Transverse colon (tissue), 4 donors: Measurements from ENCODE around the gene APMAP. TPM values are rescaled to one million over a fixed set of nuclear protein-coding genes. Genes with fewer than 3 reads are reported as not detected.

Experiments used
- DNase-seq: peaks from one replicate; pipeline ENCODE4 v3.0.0-alpha.2; 2019
- H3K27ac ChIP-seq, 4 donors: fragments of 200-600 bp; sonication (generic); 2 replicates each; pipeline ENCODE4 v1.5.1; 2016 to 2018; ENCODE audit warnings: inconsistent platforms in 4 of 4
- H3K27me3 ChIP-seq: fragments of 200-600 bp; sonication (generic); 2 replicates; pipeline ENCODE4 v1.5.1; 2017; ENCODE audit warnings: inconsistent platforms
- H3K36me3 ChIP-seq, 4 donors: fragments of 200-600 bp; sonication (generic); 2 replicates each; pipeline ENCODE4 v1.5.1; 2017 to 2019; ENCODE audit warnings: inconsistent platforms in 4 of 4
- H3K4me1 ChIP-seq, 4 donors: fragments of 200-600 bp; sonication (generic); 2 replicates each; pipeline ENCODE4 v1.5.1; 2017 to 2020; ENCODE audit warnings: inconsistent platforms in 4 of 4
- H3K4me3 ChIP-seq, 4 donors: fragments of 200-600 bp; sonication (generic); 1 replicate in 1 of 4; 2 replicates in 3 of 4; pipeline versions ENCODE4 v1.5.1 to v1.6.1; 2017 to 2019; ENCODE audit warnings: inconsistent platforms in 4 of 4
- H3K9me3 ChIP-seq, 2 donors: fragments of 200-600 bp; sonication (generic); 2 replicates each; pipeline ENCODE4 v1.5.1; 2017 to 2019; ENCODE audit warnings: inconsistent platforms in 2 of 2
- EP300 ChIP-seq: sonication (generic); formaldehyde crosslinking; IDR thresholded peaks from one replicate; pipeline ENCODE4 v1.6.1; 2017; ENCODE audit warnings: antibody characterized with exemption, low read depth
- POLR2A ChIP-seq: fragments of 450-650 bp; IDR thresholded peaks from one replicate; pipeline ENCODE4 v1.6.1; 2016; ENCODE audit warnings: antibody characterized with exemption, mild to moderate bottlenecking, moderate library complexity
- POLR2AphosphoS5 ChIP-seq, 3 donors: sonication (generic); formaldehyde crosslinking; IDR thresholded peaks; one replicate each; pipeline ENCODE4 v1.6.1; 2016; ENCODE audit warnings: antibody characterized with exemption in 3 of 3
- WGBS, 2 donors: methylation state at CpG; one replicate each; pipeline ENCODE4 v1.1.5; 2018; ENCODE audit warnings: low coverage in 1 of 2; 5-methylcytosine and 5-hydroxymethylcytosine counted together
- in situ Hi-C, 4 donors: fragments of 200-750 bp; cut with MboI; loops; one replicate each; pipeline versions ENCODE4 v1.15.0 to v1.15.1; 2017; ENCODE audit warnings: low sequenced_read_pairs in 3 of 4, low pct_ligation_motif_present in 1 of 4, low pct_unique_long_range_greater_than_20kb in 1 of 4
- intact Hi-C: fragments of 100-400 bp; cut with DNase I; formaldehyde crosslinking; loops from one replicate; pipeline ENCODE4 v1.15.1; 2023; ENCODE audit warnings: low total_unique reads
- total RNA-seq, 4 donors: library from RNA; depleted of rRNA; stranded (reverse); fragments of >200 nt; gene quantifications; one replicate each; pipeline ENCODE4 v1.1.0, GENCODE V29; 2016
- TF ChIP-seq, protein P1 (sequence below), 5 experiments: fragments of 200-600 bp in 3 of 5; fragments of 450-650 bp in 2 of 5; sonication (generic) in 3 of 5; IDR thresholded peaks; 1 replicate in 2 of 5; 2 replicates in 3 of 5; pipeline ENCODE4 v1.5.1; 2016 to 2017; ENCODE audit warnings: antibody characterized with exemption in 5 of 5, inconsistent platforms in 3 of 5, mild to moderate bottlenecking in 2 of 5, moderate library complexity in 1 of 5

The APMAP gene
- total RNA-seq, 4 donors from 2014 or later: 14.9 to 88.6 (median 50.2) TPM

GRCh38 chr20:24963672-24964505, 28.7 kb downstream of the APMAP start:
- Histone ChIP-seq H3K4me3 (no peak overlapping the region), H3K27ac (no peak overlapping the region), H3K4me1 (no peaks in the 10 kb centered on the region), H3K9me3 (no peaks in the 10 kb centered on the region), H3K36me3 (peaks cover 0 to 26% (median 12%) of the 10 kb centered on the region in 4 donors), H3K27me3 (no peaks in the 10 kb centered on the region)
- intact Hi-C loops (no loop called here), in situ Hi-C loops (no loop called here)
- no peak for TF ChIP-seq POLR2AphosphoS5 (IDR thresholded peaks at IDR 0.05)
- TF ChIP-seq EP300: no peak
- TF ChIP-seq POLR2A: no peak
- TF ChIP-seq, protein P1, sequence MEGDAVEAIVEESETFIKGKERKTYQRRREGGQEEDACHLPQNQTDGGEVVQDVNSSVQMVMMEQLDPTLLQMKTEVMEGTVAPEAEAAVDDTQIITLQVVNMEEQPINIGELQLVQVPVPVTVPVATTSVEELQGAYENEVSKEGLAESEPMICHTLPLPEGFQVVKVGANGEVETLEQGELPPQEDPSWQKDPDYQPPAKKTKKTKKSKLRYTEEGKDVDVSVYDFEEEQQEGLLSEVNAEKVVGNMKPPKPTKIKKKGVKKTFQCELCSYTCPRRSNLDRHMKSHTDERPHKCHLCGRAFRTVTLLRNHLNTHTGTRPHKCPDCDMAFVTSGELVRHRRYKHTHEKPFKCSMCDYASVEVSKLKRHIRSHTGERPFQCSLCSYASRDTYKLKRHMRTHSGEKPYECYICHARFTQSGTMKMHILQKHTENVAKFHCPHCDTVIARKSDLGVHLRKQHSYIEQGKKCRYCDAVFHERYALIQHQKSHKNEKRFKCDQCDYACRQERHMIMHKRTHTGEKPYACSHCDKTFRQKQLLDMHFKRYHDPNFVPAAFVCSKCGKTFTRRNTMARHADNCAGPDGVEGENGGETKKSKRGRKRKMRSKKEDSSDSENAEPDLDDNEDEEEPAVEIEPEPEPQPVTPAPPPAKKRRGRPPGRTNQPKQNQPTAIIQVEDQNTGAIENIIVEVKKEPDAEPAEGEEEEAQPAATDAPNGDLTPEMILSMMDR (IDR thresholded peaks at IDR 0.05): no peak
- DNase-seq: no peak
- 96% methylated on average over 21 of the region's 21 CpGs; no CpG with 5 or more reads in 1 of the 2 donors for WGBS, 2 donors

DNA sequence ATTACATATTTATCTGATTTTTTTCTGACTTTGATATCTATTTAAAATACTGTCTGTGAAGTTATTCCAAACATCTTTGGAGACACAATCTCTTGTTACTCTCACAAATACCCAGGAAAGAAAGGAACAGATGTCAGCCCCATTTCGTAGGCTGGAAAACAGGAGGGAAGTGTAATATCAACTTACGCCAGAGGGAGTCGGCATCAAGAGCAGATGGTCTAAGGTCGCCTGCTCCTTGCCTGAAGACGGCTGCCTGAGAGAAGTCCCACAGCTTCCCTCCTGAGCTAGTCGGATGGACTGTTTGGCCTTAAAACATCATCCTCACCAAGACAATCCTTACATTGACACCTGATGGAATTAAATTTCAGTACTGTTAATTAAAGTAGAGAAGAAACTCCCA, 30.0 kb downstream of the APMAP start:
- 93 to 94% methylated on average over 6 of the region's 6 CpGs for WGBS, 2 donors
- H3K4me3 ChIP-seq: no peak overlapping the region
- H3K27ac ChIP-seq: no peak overlapping the region
- intact Hi-C loops (no loop called here), in situ Hi-C loops (no loop called here)
- TF ChIP-seq POLR2AphosphoS5 (IDR thresholded peaks at IDR 0.05) (no peak), EP300 (no peak), POLR2A (no peak)
- TF ChIP-seq, protein P1 (IDR thresholded peaks at IDR 0.05): no peak
- H3K27me3 ChIP-seq: no peaks in the 10 kb centered on the region
- no peak for DNase-seq
- H3K9me3 ChIP-seq: no peaks in the 10 kb centered on the region
- H3K4me1 ChIP-seq: no peaks in the 10 kb centered on the region
- peaks cover 0 to 25% (median 12%) of the 10 kb centered on the region in 4 donors for H3K36me3 ChIP-seq

DNA sequence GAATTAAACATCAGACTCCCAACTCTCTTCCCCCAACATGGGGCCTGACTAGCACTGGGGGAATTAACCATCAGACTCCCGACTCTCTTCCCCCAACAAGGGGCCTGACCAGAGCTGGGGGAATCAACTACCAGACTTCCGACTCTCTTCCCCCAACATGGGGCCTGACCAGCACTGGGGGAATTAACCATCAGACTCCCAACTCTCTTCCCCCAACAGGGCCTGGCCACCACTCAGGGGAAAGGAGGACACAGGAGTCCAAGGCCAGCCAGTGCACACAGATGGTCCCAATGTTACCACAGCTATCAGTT, 30.4 kb downstream of the APMAP start:
- H3K27ac ChIP-seq: no peak overlapping the region
- no peaks in the 10 kb centered on the region for H3K4me1 ChIP-seq
- DNase-seq: no peak
- H3K9me3 ChIP-seq: no peaks in the 10 kb centered on the region
- no peak overlapping the region for H3K4me3 ChIP-seq
- in situ Hi-C loops (no loop called here), intact Hi-C loops (no loop called here)
- H3K36me3 ChIP-seq: peaks cover 0 to 25% (median 12%) of the 10 kb centered on the region in 4 donors
- H3K27me3 ChIP-seq: no peaks in the 10 kb centered on the region
- no peak for TF ChIP-seq EP300
- TF ChIP-seq POLR2A: no peak
- TF ChIP-seq, protein P1 (IDR thresholded peaks at IDR 0.05): no peak
- TF ChIP-seq POLR2AphosphoS5 (IDR thresholded peaks at IDR 0.05): no peak
- WGBS, 2 donors: 88 to 100% methylated on average over 2 of the region's 2 CpGs

- WGBS, 2 donors: 89 to 93% methylated on average over 9 to 20 of the region's 20 CpGs
- Histone ChIP-seq H3K27ac (no peak overlapping the region), H3K9me3 (no peaks in the 10 kb centered on the region), H3K27me3 (no peaks in the 10 kb centered on the region), H3K4me3 (no peak overlapping the region), H3K36me3 (peaks cover 0 to 25% (median 12%) of the 10 kb centered on the region in 4 donors), H3K4me1 (no peaks in the 10 kb centered on the region)
- in situ Hi-C loops: no loop called here
- intact Hi-C loops: no loop called here
- TF ChIP-seq POLR2A (no peak), POLR2AphosphoS5 (IDR thresholded peaks at IDR 0.05) (no peak)
- DNase-seq: no peak
These were observed 31.0 kb downstream of the APMAP start for GRCh38 chr20:24961384-24962181.
